Suprapubic skin (tissue), 4 donors: ENCODE data around the gene LRRN4.

ENCODE experiments used
- EP300 ChIP-seq: sonication (generic); formaldehyde crosslinking; IDR thresholded peaks from one replicate; pipeline ENCODE4 v1.6.1; 2017; ENCODE audit warnings: antibody characterized with exemption
- POLR2A ChIP-seq, 2 donors: fragments of 450-650 bp; IDR thresholded peaks; one replicate each; pipeline ENCODE4 v1.6.1; 2017; ENCODE audit warnings: antibody characterized with exemption in 2 of 2, mild to moderate bottlenecking in 2 of 2, moderate library complexity in 2 of 2
- POLR2AphosphoS5 ChIP-seq, 3 donors: sonication (generic); formaldehyde crosslinking; IDR thresholded peaks; one replicate each; pipeline ENCODE4 v1.6.1; 2017; ENCODE audit warnings: antibody characterized with exemption in 3 of 3
- TF ChIP-seq, protein P1 (sequence below), 2 donors: fragments of 200-600 bp in 1 of 2; fragments of 450-650 bp in 1 of 2; sonication (generic) in 1 of 2; IDR thresholded peaks; one replicate each; pipeline ENCODE4 v1.5.1; 2016 to 2019; ENCODE audit warnings: antibody characterized with exemption in 2 of 2, mild to moderate bottlenecking in 1 of 2, moderate library complexity in 1 of 2

DNA sequence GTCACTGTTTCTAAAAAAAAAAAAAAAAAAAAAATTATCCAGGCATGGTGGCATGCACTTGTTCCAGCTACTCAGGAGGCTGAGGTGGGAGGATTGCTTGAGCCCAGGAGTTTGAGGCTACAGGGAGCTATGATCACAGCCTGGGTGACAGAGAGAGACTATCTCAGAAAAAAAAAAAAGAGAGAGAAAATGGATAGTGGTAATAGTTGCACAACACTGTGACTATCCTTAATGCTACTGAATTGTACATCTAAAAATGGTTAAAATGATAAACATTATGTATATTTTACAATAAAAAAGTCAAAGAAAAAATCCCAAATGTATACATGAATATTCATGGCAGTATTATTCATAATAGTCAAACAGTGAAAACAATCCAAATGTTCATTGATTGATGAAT is 46.0 kb upstream of the LRRN4 start:
- TF ChIP-seq, protein P1, sequence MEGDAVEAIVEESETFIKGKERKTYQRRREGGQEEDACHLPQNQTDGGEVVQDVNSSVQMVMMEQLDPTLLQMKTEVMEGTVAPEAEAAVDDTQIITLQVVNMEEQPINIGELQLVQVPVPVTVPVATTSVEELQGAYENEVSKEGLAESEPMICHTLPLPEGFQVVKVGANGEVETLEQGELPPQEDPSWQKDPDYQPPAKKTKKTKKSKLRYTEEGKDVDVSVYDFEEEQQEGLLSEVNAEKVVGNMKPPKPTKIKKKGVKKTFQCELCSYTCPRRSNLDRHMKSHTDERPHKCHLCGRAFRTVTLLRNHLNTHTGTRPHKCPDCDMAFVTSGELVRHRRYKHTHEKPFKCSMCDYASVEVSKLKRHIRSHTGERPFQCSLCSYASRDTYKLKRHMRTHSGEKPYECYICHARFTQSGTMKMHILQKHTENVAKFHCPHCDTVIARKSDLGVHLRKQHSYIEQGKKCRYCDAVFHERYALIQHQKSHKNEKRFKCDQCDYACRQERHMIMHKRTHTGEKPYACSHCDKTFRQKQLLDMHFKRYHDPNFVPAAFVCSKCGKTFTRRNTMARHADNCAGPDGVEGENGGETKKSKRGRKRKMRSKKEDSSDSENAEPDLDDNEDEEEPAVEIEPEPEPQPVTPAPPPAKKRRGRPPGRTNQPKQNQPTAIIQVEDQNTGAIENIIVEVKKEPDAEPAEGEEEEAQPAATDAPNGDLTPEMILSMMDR (IDR thresholded peaks at IDR 0.05) = no peak
- no peak for TF ChIP-seq POLR2AphosphoS5 (IDR thresholded peaks at IDR 0.05)
- no peak for TF ChIP-seq POLR2A (IDR thresholded peaks at IDR 0.05)
- no peak for TF ChIP-seq EP300
